Activated CD8-positive, alpha-beta memory T cell treated with anti-CD3 and anti-CD28 coated beads for 24 hours (primary cell): ENCODE data around the gene MTHFR.

ENCODE experiments used
- DNase-seq: peaks from one replicate; pipeline ENCODE4 v3.0.0-alpha.2; 2020

MTHFR gene

GRCh38 chr1:11752359-11753088, 53.2 kb downstream of the MTHFR start:
- DNase-seq, result no peak

GRCh38 chr1:11751087-11751486, 54.7 kb downstream of the MTHFR start:
- DNase-seq, result no peak

DNA sequence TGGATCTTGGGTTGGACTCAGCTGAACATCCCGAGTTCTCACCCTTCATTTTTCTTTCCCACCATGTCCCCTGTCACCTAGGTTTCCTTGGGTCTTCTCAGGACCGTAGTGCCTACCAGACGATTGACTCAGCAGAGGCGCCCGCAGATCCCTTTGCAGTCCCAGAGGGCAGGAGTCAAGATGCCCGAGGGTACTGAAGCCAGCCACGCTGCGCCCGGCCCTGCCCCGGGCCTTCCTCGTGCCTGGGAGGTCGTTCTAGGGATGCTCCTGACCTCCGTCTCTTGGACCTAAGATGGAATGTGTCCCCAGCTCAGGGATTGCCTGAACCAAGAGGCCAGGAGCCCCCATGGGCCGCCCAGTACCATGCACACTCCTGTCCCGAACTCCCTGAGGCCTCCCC, 55.8 kb downstream of the MTHFR start:
- DNase-seq, result no peak

DNA sequence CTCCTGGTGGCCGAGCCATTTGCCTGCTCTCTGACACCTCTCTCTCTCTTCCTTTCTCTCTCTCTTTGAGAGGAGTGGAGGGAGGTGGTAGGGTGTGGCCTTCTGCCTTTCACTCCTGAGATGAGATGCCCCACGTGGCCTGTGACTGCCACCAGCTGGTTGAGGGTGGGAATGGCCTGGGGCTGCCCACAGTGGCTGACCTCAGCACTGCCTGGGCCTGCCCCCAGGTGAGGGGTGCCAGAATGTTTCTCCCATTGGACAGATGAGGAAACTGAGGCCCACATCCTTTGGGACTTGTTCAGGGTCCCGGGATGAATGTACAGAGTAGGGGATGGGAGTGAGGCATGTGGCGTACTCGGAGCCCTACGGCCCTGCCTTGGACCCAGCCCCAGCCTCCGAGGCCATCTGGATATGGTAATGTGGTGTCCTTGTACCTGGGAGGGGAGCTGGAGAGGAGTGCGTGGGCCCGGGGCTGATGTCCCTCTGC, 56.5 kb downstream of the MTHFR start:
- peak; percentile 76 for DNase-seq

DNA sequence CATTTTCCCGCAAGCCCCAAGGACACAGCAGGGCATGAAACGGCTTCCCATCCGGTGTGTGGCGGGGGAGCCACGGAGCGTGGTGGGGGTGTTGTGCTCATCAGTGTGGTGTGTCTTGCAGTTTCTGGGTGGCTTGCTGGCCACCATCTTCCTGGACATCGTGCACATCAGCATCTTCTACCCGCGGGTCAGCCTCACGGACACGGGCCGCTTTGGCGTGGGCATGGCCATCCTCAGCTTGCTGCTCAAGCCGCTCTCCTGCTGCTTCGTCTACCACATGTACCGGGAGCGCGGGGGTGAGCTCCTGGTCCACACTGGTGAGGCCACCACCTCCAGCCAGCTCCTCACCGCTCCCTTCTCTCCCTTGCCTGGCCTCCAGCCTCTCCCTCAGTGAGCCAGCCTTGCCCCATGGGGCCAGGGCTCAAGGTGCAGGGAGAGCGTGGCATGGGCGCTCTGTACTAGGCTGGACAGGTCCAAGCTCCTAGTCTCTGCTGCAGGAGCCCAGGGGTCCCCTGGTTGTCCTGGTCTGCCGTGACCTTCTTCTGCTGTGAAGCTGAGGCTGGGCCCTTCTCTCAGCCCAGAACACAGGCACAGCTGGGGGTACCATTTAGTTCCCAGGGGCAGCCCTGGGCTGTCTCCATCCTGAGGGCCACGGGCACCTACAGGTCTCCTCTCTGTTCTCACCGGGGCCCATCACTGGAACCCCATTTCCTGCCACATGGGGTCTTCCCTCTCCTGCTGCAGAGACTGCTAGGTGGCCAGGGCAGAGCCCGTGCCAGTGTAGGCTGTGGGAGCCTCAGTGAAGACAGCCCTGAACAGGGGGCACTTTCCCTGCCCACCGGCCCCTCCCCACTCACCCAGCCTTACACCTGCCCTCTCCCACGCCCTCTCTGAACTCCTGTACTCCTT, 57.2 kb downstream of the MTHFR start:
- no peak for DNase-seq

DNA sequence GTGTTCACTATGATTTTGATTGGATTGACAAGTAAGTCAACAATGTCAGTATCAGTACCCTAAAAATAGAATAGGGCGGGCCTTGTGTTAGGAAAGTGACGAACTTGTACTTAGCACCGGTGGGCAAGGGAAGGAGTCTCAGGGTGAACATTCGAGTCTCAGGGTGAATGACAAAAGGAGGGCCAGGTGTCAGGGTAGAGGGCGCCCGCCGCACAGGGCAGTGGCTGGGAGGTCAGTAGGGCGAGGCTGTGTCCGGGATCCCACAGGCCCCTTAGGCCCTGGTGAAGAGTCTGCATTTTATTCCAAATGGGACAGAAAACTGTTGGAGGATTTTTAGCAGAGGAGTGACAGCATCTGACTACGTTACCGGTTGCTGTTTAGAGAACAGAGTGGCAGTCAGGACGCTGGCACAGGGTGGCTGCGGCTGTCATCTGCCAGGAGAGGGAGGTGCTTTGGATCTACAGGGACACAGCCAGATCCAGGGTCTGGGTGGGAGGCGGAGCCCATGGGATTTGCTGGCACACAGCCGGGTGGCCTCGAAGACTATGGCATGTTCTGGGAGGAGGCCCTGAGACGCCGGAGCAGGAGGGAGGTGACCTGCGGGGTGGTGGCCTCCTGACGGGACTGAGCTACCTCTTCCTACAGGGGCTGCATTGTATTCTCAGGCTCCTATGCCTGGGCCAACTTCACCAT, 58.8 kb downstream of the MTHFR start:
- DNase-seq, result no peak

DNA sequence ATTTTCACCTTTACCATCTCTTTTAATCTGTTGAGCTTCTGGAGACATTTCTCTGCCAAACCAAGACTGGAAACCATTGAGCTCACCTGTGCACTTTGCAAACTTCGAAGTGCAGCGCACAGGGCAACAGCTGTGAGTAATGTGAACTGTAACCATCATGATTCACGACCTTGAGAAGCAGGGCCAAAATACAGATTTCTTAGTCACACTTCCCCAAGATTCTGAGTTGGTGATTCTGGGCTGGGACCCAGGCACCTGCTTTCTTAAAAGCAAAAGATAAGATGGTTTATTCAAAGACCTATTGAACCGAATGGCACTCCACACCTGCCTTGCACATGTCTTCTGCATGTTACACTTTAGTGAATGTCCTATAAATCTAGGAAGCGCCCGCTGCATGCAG, 59.7 kb downstream of the MTHFR start:
- no peak for DNase-seq

GRCh38 chr1:11744287-11744686, 61.5 kb downstream of the MTHFR start:
- DNase-seq, result no peak

GRCh38 chr1:11741919-11742558, 63.7 kb downstream of the MTHFR start:
- no peak for DNase-seq

DNA sequence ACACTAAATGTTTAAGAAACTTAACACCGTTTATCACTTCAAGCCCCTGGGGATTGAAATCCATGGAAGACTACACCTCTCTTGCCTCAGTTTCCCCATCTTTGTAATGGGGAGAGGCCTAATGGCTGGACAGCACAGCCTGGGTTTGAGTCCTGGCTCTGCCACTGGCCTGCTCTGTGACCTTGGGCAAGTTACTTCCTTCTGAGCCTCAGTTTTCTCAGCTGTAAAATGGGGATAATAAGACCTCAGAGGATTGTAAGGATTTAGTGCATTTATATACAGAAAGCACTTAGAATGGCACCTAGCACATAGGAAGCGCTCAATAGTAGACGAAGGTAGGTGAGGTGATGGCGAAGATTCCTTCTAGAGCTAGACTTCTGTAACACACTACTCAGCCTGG, 64.3 kb downstream of the MTHFR start:
- DNase-seq, result no peak

GRCh38 chr1:11740258-11741192, 65.2 kb downstream of the MTHFR start:
- DNase-seq, result no peak

DNA sequence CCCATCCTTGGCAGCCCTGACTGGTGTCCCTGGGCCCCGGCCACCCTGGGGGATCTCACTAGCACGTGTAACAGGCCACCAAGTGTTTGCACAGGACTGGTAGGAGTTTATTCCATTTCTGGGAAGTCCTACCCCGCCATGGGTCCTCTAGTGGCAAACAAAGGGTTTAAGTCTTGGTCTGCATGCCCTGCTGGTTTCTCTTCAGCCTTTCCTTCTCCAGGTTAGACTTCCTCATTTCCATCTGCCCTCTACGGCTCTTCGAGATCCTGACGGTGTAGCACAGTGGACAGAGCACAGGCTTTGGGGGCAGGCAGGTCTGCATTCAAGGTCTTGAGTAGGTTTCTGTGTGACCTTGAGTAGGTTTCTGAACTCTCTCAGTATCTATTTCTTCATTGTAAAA, 67.0 kb downstream of the MTHFR start:
- no peak for DNase-seq

GRCh38 chr1:11738096-11738495, 67.7 kb downstream of the MTHFR start:
- DNase-seq, result no peak

- peak; percentile 70 for DNase-seq
Measured at GRCh38 chr1:11736746-11737639, 68.8 kb downstream of the MTHFR start.

DNA sequence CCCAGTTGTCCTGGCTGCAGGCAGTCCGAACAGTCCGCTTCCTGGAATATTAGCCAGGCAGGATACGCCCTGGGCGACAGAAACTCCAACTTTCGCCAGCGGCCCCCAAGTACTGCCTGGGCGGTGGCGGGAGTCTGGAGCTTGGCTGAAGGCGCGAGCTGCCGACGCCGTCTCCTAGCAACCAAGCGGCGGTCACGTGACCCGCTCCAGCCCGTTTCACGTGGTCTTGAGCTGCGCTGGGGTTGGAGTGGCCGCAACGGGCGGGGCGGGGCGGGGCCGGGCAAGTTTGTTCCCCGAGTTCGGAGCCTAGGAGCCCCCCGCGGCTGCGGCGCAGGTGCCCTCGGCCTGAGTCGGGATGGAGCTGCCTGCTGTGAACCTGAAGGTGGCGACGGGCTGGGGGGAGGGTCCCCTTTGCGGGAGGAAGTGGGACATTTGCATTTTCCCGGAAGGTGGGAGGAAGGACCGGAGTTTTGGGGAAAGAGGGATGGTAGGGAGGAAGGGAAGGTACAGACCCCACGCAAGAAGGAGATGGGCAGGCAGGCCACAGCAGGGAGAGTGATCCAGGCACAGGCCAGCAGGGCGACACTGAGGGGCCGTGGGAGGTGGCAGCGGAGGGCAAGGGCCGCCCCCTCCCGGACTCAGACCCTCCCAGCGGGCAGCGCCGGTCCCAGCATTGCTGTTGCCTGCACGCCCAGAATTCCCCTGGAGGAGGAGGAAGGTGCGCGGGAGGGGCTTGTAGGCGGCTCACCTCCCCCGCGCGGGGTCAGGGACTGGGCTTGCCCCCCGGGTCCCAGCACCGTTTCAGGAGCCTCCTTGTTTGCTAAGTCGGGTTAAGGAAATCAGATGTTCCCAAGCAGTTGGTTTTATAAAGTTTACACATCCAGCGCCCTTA, 69.7 kb downstream of the MTHFR start, which contains the start of gene AGTRAP:
AGTRAP (plus strand) TSS at position 283 of the 892 bp plus-strand sequence; CDS start at position 356, 73 bp downstream.
- DNase-seq, result peak; percentile 91
